SU-DHL-6 (cell line): ENCODE results near the gene TMC6.

ENCODE experiments used
- H2AFZ ChIP-seq: fragments of 200-600 bp; sonication (generic); 2 replicates; pipeline ENCODE4 v1.6.1; 2014; ENCODE audit warnings: low read depth, mild to moderate bottlenecking, moderate library complexity, mixed read lengths, antibody characterized with exemption, low read length; ENCODE audit not compliant: severe bottlenecking
- H3F3A ChIP-seq: fragments of 200-600 bp; shearing (Covaris generic); 2 replicates; pipeline ENCODE4 v1.6.0; 2016; ENCODE audit warnings: antibody characterized with exemption, mild to moderate bottlenecking; ENCODE audit not compliant: insufficient read depth
- H3K27ac ChIP-seq: fragments of 200-600 bp; sonication (generic); 2 replicates; pipeline ENCODE4 v1.5.1; 2016; ENCODE audit warnings: low read depth, mild to moderate bottlenecking, low read length, moderate library complexity, mixed read lengths
- H3K27me3 ChIP-seq: fragments of 200-600 bp; sonication (generic), shearing (Covaris generic); 2 replicates; pipeline ENCODE4 v1.6.0; 2014; ENCODE audit warnings: mild to moderate bottlenecking, low read length
- H3K36me3 ChIP-seq: fragments of 200-600 bp; sonication (generic); 2 replicates; pipeline ENCODE4 v1.6.1; 2014; ENCODE audit warnings: mild to moderate bottlenecking, low read length, mixed read lengths
- H3K4me2 ChIP-seq: fragments of 300-600, 200-600 bp; shearing (Covaris generic), sonication (generic); 2 replicates; pipeline ENCODE4 v1.6.0; 2014; ENCODE audit warnings: low read length, low read depth, mild to moderate bottlenecking; ENCODE audit not compliant: poor library complexity, severe bottlenecking
- H3K4me3 ChIP-seq: fragments of 200-600 bp; sonication (generic); 2 replicates; pipeline ENCODE4 v1.5.1; 2014; ENCODE audit warnings: antibody characterized with exemption, low read length, mild to moderate bottlenecking, mixed read lengths; ENCODE audit not compliant: insufficient read depth, poor library complexity, severe bottlenecking
- H3K79me2 ChIP-seq: fragments of 200-600 bp; sonication (generic); 2 replicates; pipeline ENCODE4 v1.6.1; 2014; ENCODE audit warnings: mild to moderate bottlenecking, low read length, moderate library complexity; ENCODE audit not compliant: insufficient read depth
- H3K9ac ChIP-seq: fragments of 200-600 bp; sonication (generic); 2 replicates; pipeline ENCODE4 v1.7.0; 2014; ENCODE audit warnings: mild to moderate bottlenecking, low read length
- H3K9me2 ChIP-seq: fragments of 200-600 bp; sonication (generic); replicated peaks from 2 replicates; pipeline ENCODE4 v1.6.1; 2014; ENCODE audit warnings: low read length; ENCODE audit not compliant: insufficient read depth
- H3K9me3 ChIP-seq: fragments of 200-600 bp; sonication (generic); 2 replicates; pipeline ENCODE4 v1.6.1; 2014; ENCODE audit warnings: low read length, mixed read lengths; ENCODE audit not compliant: insufficient read depth
- H4K20me1 ChIP-seq: fragments of 200-600 bp; sonication (generic); 2 replicates; pipeline ENCODE4 v1.6.1; 2014; ENCODE audit warnings: low read depth, mild to moderate bottlenecking, antibody characterized with exemption, low read length, moderate library complexity, mixed read lengths
- CTCF ChIP-seq: fragments of 200-600 bp; sonication (generic); IDR thresholded peaks from one replicate; pipeline ENCODE4 v1.5.1; 2017; ENCODE audit warnings: antibody characterized with exemption, mild to moderate bottlenecking, low read length, moderate library complexity; ENCODE audit not compliant: insufficient read depth, poor library complexity, severe bottlenecking
- EZH2phosphoT487 ChIP-seq: fragments of 200-600 bp; sonication (generic), shearing (Covaris generic); conservative IDR thresholded peaks from 2 replicates; pipeline ENCODE4 v1.6.1; 2018; ENCODE audit warnings: mild to moderate bottlenecking, antibody characterized with exemption, low read length, moderate library complexity, mixed read lengths

Gene TMC6

GRCh38 chr17:78134899-78135385 is 6.4 kb upstream of the TMC6 start:
- Histone ChIP-seq H3K9me2 (no peaks in the 10 kb centered on the region), H3K4me3 (no peak overlapping the region), H4K20me1 (no peaks in the 10 kb centered on the region), H3K27me3 (no peaks in the 10 kb centered on the region), H3F3A (peaks cover 52% of the 10 kb centered on the region), H3K36me3 (no peaks in the 10 kb centered on the region; the same call in 1 of the 2 replicates), H3K27ac (peak overlapping the region; percentile 95), H3K79me2 (peaks cover 19% of the 10 kb centered on the region), H3K4me2 (no peak overlapping the region), H2AFZ (no peak overlapping the region), H3K9me3 (no peaks in the 10 kb centered on the region), H3K9ac (peak overlapping the region; percentile 87)
- TF ChIP-seq EZH2phosphoT487 (no peak), CTCF (no peak)

GRCh38 chr17:78133971-78134898 is 5.7 kb upstream of the TMC6 start:
- peaks cover 52% of the 10 kb centered on the region for H3F3A ChIP-seq
- H4K20me1 ChIP-seq, result no peaks in the 10 kb centered on the region
- no peaks in the 10 kb centered on the region for H3K27me3 ChIP-seq
- peak; percentile 59 for TF ChIP-seq CTCF
- no peak for TF ChIP-seq EZH2phosphoT487
- H3K27ac ChIP-seq, result peak overlapping the region; percentile 95
- H3K4me3 ChIP-seq, result peak overlapping the region; percentile 78
- H3K9me2 ChIP-seq, result no peaks in the 10 kb centered on the region
- no peaks in the 10 kb centered on the region; the same call in 1 of the 2 replicates for H3K36me3 ChIP-seq
- no peak overlapping the region for H2AFZ ChIP-seq
- H3K9ac ChIP-seq, result peak overlapping the region; percentile 87
- H3K4me2 ChIP-seq, result peak overlapping the region; percentile 85
- H3K79me2 ChIP-seq, result peaks cover 19% of the 10 kb centered on the region
- no peaks in the 10 kb centered on the region for H3K9me3 ChIP-seq

- Histone ChIP-seq H3K4me3 (peak overlapping the region; percentile 78), H3K9me3 (no peaks in the 10 kb centered on the region), H3K27ac (peak overlapping the region; percentile 95), H4K20me1 (no peaks in the 10 kb centered on the region), H3K79me2 (peaks cover 19% of the 10 kb centered on the region), H3K36me3 (no peaks in the 10 kb centered on the region; the same call in 1 of the 2 replicates), H3F3A (peaks cover 49% of the 10 kb centered on the region), H3K9ac (peak overlapping the region; percentile 87), H2AFZ (no peak overlapping the region), H3K9me2 (no peaks in the 10 kb centered on the region), H3K4me2 (peak overlapping the region; percentile 85), H3K27me3 (no peaks in the 10 kb centered on the region)
- TF ChIP-seq CTCF, result no peak
- TF ChIP-seq EZH2phosphoT487, result no peak
Observed at GRCh38 chr17:78133179-78133951, 4.8 kb upstream of the TMC6 start.
